T-helper 1 cell (primary cell): ENCODE measurements around the gene FBXO39.
"Not testable (repeated sequence)": the region's sequence is repeated elsewhere in the genome, so short reads cannot be mapped to it uniquely, and the experiment has no call there.

Experiments used
- DNase-seq, 5 donors: peaks; one replicate each; pipeline ENCODE4 v3.0.0-alpha.2; 2012 to 2020
- total RNA-seq, 4 donors: gene quantifications; one replicate each; lab custom pipeline; 2026; lab: John Stamatoyannopoulos, UW

The FBXO39 gene
- 0 to 1.1 (median 0.15) reads per million in 4 donors for total RNA-seq

DNA sequence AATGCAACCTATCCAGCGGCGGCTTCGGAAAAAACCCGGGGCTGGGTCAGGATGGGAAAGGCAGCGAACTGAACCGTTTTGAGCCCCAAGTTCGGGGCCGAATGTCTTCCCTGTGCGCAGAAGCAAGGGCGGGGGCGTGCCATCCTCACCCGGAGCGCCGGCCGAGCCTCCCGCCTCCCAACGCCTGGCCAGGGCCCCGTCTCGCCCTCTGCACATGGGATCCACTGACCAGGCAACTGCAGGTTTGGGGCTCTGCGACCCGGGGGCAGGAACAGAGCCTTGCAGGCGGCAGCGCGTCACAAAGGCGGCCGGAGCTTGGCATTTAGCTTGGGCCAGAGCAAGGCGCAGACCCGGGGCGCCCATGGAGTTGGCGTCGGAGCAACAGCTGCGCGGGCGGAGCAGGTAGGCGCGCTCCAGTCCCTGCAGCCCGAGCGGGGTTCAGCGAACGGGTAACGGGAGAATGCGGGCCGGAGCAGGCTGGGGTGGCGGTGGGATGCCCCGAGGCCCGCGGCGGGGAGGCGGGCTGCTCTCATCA lies at the start of gene FBXO39:
Gene FBXO39 (plus strand): TSS at position 345 of the 535 bp plus-strand sequence. CDS start 3,654 bp downstream, outside the sequence.
- no peak for DNase-seq

DNA sequence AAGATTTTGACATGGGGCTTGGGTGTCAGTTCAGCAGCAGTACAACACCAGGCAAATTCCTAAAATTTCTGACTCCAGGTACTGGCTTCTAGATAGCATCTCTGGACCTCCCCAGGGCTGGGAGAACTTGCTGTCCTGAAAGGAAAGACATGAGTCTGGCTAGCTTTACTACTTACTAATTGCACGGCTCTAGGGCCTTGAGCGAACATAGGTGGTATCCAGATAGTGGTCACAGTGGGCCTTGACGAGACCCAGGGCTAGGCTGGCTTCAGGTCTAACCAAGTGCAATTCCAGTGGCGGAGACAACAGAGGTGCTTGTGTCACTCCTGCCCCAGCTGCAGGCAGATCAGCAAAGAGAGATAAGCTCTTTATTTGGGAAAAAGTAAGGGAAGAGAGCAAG lies 46.5 kb upstream of the FBXO39 start:
- no peak for DNase-seq

DNA sequence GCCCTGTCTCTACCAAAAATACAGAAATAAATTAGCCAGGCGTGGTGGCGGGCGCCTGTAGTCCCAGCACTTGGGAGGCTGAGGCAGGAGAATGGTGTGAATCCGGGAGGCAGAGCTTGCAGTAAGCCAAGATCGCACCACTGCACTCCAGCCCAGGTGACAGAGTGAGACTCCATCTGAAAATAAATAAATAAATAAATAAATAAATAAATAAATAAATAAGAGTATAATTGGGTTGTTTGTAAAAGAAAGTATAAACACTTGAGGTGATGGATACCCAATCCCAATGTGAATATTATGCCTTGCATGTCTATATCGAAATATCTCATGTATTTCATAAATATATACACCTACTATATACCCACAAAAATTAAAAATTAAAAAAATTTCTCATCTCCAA lies 29.4 kb upstream of the FBXO39 start:
- not testable (repeated sequence) for DNase-seq

DNA sequence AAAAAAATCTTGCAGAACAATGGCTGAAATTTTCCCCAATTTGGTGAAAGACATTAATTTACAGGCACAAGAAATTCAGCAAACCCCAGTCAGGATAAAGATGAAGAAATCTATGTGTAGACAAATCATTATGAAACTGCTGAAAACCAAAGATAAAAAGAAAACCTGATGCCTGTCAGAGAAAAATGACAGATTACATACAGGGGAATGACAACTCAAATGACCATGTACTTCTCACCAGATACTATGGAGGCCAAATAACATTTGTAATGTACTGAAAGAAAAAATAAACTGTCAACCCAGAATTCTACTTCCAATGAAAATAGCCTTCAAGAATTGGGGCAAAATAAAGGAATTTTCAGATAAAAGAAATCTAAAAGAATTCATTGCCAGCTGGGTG lies 27.4 kb upstream of the FBXO39 start:
- no peak for DNase-seq

DNA sequence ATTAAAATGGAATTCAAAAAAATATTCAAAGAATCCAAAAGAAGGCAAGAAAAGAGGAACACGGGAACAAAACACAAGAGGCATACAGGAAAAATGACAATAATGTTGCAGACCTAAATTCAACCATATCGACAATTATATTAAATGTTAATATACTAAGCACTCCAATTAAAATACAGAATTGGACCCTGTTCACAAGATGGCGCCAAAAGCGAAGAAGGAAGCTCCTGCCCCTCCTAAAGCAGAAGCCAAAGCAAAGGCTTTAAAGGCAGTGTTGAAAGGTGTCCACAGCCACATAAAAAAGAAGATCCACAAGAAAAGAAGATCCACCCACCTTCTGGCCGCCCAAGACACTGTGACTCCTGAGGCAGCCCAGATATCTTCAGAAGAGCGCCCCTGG lies 26.5 kb upstream of the FBXO39 start:
- DNase-seq: no peak

DNA sequence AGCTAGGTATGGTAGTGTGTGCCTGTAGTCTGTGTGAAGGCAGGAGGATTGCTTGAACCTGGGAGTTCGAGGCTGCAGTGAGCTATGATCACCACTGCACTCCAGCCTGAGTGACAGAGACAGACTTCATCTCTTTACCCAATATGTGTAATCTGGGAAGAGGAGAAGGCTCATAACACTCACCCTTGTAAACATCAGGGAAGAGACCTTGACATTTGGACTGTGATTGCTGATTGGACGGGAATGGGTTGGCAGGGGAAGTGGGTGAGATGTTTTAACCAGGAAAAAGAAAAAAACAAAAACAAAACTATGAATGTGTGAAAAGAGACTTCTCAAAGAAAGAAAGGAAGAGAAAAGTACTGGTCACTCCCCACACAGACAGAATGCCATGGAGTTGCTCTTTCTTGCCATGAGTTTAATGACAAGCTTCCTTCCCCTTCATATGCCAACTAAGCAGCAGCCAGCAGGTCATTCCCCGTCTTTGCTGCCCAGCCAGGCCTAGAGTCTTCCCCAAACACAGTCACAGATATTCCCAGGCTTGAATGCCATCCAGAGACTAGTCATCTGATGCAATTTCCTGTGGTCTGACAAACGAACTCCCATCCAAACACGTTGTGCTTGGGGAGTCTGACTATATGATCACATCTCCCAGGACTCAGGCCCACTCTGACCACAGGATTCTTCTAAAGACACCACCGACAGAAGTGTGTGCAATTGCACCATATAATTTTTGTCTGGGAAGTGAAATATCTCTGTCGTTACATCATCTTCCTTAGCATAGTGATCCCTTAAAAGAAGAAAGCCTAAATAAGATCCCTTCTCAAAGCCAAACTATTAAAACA lies 23.7 kb upstream of the FBXO39 start:
- no peak for DNase-seq

DNA sequence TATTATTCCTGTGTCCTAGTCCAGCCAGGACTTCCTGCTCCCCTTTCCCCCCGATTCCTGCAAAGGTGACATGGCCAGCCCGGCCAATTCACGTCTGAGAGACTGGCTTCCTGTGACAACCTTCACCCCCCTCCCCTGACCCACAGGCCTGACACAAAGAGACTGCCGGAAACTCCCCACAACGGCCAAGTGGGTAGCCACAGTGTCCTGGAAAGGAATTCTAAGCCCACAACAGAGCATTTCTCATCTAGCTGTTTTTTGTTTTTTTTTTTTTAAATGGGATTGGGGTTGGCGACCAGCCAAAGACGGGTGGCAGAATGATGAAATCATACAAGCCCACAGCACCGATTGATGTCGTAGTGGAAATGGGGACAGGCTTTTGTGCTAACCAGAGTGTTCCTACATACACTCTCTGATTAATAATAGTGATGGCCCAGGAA lies 23.0 kb upstream of the FBXO39 start:
- DNase-seq: peak in 4 of 5 donors; percentile 21 to 69 (median 44)

DNA sequence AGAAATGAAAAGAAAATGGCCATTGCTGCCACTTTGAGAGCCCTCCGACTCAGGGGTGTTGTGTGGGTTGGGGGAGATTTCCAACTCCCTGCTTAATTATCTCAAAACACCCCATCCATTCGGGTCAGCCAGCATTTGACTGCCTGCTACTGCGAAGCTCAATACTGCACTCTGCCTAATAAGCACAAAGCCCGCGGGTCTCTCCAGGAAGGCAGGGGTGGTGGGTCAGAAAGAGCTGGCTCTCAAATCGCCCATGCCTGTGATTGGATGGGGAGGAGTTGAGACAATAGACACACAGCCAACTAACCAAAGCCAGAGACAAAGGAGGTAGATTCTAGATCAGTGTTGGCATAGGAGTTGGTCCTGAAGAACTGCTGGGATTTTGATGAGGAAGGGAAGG lies 22.5 kb upstream of the FBXO39 start:
- no peak for DNase-seq

DNA sequence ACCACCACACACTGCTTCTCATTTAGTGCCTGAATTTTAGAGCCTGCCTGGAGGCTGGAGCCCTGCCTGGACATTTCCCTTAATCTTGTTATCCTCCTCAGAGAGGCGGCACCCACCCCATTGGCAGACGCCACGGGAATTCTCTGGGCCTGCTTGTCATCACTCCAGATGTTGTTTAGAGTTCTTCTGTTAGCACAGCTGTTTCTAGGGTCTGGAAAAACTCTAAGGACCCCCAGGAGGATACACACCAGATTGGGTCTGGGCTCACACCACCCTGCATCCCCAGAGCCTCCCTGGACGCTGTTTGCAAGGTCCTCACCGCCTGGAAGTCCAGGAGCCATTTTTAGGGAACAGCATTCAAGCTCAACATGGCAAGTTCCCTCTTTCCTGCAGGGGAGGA lies 20.7 kb upstream of the FBXO39 start:
- DNase-seq: no peak

DNA sequence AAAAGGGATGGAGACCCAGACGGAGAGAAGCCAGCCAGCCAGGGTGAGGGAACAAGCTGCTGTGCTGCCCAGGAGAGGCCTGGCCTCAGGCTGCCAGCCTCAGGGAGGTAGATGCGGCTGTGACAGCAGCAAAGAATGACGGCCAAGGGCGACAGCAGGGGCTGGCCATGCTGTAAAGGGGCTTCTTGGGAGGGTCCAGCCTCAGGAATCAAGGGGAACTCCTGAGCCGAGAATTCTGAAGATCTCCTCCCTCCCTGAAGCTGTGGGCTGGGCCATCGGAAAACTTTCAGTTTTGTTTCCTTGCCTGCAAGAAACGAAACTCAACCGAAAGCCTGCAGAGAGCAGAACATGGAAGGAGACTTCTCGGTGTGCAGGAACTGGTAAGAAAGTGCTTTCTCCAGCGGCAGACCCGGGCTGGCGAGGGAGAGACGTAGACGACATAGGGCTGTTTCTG lies 20.3 kb upstream of the FBXO39 start, which contains the start of gene XAF1:
Gene XAF1 (plus strand): TSS at position 316 of the 454 bp plus-strand sequence. CDS start 33 bp downstream, at position 349.
- peak in 4 of 5 donors; percentile 20 to 71 (median 28) for DNase-seq

DNA sequence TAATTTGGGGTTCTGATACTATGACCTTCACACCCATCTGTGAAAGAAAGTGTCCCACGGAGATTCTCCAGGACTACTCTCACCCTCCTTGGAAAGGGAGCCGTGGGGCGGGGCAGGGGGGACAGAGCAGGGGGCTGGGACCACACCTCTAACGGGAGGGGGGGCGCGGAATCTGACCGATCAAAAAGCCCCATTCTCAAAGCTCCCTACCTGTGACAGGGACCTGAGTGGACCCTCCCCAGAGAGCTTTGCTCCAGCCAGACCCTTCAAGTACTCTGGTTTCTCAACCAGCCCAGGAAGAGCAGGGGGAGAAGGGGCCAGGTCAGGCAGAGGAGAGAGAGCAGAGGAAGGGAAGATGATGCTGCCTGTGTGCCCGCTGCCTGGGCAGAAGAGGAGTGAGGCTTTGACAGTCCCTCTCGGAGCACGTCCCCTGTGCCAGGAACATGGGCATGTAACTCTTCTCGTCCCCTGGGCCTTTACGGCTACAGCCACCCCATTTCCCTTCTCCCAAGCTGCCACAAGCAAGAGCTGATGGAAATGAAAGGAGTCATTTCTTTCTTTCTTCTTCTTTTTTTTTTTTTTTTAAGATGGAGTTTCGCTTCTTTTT lies 19.5 kb upstream of the FBXO39 start:
- no peak for DNase-seq

DNA sequence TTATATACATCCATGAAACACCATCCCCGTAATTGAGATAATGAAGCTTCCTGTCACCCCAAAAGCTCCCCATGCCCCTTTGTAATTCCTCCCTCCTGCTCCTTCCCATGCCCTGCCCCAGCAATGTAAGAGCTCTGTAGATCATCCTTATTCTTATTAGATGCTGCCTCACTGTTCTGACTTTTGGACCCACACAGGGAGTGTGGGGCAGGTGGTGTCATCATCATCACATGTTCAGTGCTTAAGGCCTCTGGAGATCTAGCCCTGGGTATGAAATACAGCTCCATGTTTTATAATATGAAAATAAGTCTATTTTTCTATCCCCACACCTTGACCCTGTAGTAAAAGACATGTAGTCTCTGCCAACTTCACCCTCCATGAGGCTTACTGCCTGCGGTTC lies 18.3 kb upstream of the FBXO39 start:
- no peak for DNase-seq

DNA sequence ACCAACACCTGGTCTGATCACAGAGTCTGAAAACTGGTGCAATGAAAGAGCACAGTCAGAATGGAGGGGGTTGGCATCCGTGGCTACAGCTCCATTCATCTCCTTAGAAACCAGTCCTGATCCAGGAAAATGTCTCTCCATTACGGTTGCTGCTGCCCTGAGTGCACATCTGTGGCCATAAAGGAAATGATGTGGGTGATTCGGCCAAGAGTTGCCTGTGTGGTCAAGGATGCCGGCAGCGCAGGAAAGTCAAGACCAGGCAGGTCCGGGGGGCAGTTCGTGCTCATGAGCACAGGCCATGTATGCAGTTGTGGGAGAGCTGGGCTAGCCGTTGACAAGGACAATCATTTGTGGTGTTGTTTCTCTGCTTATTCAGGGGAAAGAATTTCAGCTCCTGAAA lies 14.2 kb upstream of the FBXO39 start:
- no peak for DNase-seq

DNA sequence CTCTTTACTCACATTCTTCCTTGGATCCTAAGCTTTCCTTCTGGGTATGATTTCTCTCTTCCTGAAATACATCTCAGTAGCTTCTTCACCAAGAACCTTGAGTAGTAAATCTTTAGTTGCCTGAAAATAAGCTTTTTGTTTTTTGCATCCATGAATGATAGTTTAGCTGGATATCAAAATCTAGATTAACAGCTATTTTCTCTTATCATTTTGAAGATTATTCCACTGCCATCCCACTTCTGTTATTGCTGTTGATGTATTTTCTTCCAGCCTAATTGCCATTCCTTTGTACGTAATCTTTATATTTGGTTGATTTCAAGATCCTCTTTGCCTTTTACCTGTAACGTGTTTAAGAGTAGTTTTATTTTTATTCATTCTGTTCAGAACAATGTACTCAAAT lies 7.6 kb upstream of the FBXO39 start:
- DNase-seq: no peak

DNA sequence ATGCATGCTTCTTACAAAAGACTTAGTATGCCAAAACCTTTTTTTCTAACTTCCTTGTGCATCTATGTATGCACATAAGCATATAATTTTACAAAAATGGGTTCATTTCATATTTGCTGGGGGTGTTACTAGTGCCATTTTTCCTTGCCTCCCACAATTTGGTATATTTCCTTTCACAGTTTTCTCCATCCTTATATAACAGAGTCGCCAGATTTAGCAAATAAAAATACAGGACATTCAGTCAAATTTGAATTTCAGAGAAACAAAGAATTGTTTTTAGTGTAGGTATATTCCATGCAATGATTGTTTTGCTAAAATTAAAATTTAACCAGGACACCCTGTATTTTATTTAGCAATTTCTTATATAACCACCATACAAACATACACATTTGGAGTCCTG lies 4.0 kb upstream of the FBXO39 start:
- DNase-seq: no peak

DNA sequence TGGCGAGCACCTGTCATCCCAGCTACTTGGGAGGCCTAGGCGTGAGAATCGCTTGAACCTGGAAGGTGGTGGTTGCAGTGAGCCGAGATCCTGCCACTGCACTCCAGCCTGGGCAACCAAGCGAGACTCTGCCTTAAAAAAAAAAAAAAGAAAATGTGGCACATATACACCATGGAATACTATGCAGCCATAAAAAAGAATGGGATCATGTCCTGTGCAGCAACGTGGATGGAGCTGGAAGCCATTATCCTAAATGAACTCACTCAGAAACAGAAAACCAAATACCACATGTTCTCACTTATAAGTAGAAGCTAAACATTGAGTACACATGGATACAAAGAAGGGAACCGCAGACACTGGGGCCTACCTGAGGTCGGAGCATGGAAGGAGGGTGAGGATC lies 1.1 kb upstream of the FBXO39 start:
- not testable (repeated sequence) for DNase-seq

DNA sequence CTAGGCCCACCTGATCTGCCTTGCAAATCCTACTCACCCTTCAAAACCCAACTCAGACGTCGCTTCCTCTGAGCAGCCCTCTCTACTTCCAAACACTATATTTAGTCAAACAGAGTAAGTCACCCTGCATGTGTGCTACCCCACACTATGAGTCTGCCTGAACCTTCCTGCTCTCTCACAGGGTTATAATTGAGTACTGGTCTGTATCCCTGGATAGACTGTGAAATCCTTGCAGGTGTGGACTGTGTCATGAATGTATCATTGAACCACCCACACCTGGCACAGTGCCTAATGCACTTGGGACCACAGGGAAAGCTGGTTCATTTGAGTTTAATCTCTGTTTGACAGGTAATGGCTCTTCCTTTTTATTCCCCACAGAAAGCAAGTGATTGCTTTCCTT lies 3.4 kb downstream of the FBXO39 start:
- DNase-seq: no peak

DNA sequence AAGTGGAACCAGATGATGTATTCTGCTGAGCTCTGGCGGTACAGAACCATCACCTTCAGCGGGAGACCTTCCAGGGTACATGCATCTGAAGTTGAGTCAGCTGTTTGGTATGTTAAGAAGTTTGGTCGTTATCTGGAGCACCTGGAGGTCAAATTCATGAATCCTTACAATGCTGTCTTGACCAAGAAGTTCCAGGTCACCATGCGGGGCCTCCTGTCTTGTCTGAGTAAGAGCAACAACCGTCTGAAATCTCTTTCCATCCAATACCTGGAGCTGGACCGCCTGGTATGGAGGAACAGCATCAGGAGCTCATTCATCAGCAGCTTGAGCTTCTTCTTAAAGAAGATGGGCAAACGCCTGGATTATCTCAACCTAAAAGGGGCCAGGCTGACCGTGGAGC lies 4.0 kb downstream of the FBXO39 start:
- no peak for DNase-seq

DNA sequence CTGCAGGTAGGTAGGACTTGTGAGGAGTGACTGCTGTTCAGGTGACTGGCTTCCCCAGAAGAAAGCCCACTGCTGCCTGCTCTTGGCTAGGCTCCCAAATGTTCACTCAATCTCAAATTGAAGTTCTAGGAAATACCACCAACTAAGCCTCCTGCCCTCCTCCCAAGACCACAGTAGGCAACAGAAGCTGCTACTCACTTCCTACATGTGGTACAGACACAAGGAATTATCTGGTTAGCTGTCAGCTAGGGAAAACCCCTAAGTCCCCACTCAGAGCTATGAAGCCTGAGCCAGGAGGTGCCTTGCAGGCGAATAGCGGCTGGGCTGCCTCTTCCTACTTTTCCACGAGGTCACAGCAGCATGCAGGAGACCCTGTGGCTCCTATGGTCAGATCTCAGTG lies 4.9 kb downstream of the FBXO39 start:
- DNase-seq: no peak

DNA sequence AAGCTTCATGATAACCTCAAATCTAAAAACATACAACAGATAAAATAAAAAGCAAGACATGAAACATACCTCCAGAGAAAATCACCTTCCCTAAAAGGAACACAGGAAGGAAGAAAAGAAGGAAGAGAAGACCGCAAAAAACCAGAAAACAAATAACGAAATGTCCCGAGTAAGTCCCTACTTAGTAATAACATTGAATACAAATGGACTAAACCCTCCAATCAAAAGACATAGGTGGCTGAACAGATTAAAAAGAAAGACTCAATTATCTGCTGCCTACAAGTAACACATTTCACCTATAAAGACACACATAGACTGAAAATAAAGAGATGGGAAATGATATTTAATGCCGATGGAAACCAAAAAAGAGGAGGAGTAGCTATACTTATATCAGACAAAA lies 6.2 kb downstream of the FBXO39 start:
- no peak for DNase-seq

DNA sequence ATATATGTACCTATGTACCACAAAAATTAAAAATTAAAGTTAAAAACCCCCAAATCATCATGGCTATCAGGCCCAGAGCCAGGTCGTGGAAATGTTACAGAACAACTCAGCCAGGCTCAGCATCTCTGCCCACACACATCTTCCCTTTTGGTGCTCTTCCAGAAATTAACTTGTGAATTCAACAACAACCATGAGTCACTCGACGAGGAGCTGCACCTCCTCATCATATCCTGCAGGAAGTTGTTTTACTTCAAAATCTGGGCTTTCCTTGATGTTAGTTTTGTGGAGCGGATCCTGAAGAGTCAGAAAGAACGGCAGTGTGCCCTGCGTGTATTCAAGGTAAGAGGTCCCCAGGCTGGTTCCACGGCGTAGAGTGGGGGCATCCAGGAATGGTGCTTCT lies 10.6 kb downstream of the FBXO39 start:
- no peak for DNase-seq

DNA sequence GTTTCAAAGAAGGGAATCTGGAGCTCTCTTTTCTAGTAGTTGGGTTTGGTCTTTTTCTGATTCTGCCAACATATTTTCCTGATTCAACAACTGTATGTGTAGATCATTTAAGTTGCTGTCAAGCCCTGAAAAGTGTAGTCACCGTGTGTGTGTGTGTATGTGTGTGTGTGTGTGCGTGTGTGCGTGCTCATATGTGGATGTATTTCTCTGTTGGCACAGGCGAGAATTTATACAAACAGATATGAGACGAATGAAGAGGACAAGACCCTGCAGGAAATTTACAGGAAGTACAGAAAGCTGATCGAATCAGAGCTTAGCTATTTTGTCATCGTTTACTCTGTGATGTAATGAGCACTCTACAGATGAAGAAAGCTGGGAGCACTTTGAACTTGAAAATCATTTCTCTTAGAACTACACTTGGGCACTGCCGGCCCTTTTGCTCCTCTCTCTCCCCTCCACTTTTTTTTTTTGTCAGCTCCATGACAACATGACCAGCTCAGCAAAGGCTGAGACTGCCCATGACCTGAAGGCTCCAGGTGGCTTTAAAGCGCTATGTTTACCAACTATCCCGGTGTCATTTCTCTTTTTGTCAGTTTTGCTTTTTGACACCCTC lies 11.2 kb downstream of the FBXO39 start:
- DNase-seq: no peak

DNA sequence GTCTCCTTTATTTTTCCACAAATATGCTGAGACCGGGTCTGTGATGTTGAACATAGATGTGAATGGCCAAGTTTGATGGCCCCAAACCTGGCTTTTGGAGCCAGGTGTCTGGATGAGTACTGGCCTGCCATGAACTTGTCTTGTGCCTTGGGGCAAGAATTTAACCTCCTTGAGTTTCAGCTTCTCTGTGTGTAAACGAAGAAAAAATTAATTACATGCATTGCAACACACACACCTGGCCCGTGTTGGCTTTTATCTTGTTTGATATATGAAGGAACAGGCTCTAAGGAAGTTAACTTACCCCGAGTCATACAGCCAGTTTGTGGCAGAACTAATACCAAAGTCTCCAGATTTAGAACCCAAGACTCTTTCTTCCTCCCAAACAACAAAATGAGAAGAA lies 13.1 kb downstream of the FBXO39 start:
- no peak for DNase-seq
